ENCODE results near the gene FNDC1. TPM values are rescaled to one million over a fixed set of nuclear protein-coding genes. Genes with fewer than 3 reads are reported as not detected.

FNDC1 gene
- total RNA-seq, 1 donor from 2014 or later: not detected

GRCh38 chr6:159317430-159317829, 148.2 kb downstream of the FNDC1 start:
- Mint-ChIP-seq H3K27ac (no peak overlapping the region), H3K27me3 (ENCODE audit: insufficient read depth, low read depth) (peaks cover 2% of the 10 kb centered on the region), H3K9me3 (no peaks in the 10 kb centered on the region), H3K4me3 (no peak overlapping the region), H3K4me1 (no peaks in the 10 kb centered on the region), H3K36me3 (no peaks in the 10 kb centered on the region)
- Histone ChIP-seq H3K27me3 (no peaks in the 10 kb centered on the region), H3K4me3 (no peak overlapping the region), H3K4me1 (no peaks in the 10 kb centered on the region), H3K4me2 (no peak overlapping the region), H3K79me2 (ENCODE audit: low read depth) (no peaks in the 10 kb centered on the region), H3F3A (ENCODE audit: low read depth) (no peaks in the 10 kb centered on the region), H3K27ac (no peak overlapping the region), H4K20me1 (ENCODE audit: low read depth) (no peaks in the 10 kb centered on the region), H3K36me3 (no peaks in the 10 kb centered on the region), H3K9ac (no peak overlapping the region), H3K9me3 (ENCODE audit: low read depth) (no peaks in the 10 kb centered on the region), H2AFZ (replicated peaks) (no peak overlapping the region)
- TF ChIP-seq EZH2 (IDR thresholded peaks at IDR 0.05) (no peak), CTCF (IDR thresholded peaks at IDR 0.05) (no peak), EZH2phosphoT487 (IDR thresholded peaks at IDR 0.05) (no peak)
- no peak for DNase-seq (ENCODE audit: low spot score)

- H3K27ac Mint-ChIP-seq: no peak overlapping the region
- H3K4me1 Mint-ChIP-seq: peaks cover 6% of the 10 kb centered on the region
- Histone ChIP-seq H3K79me2 (ENCODE audit: low read depth) (no peaks in the 10 kb centered on the region), H2AFZ (replicated peaks) (no peak overlapping the region), H3K4me3 (no peak overlapping the region), H3K27ac (no peak overlapping the region), H3K9ac (no peak overlapping the region), H4K20me1 (ENCODE audit: low read depth) (no peaks in the 10 kb centered on the region), H3F3A (ENCODE audit: low read depth) (no peaks in the 10 kb centered on the region), H3K4me1 (no peaks in the 10 kb centered on the region), H3K4me2 (no peak overlapping the region), H3K9me3 (ENCODE audit: low read depth) (no peaks in the 10 kb centered on the region), H3K36me3 (no peaks in the 10 kb centered on the region), H3K27me3 (no peaks in the 10 kb centered on the region)
- H3K36me3 Mint-ChIP-seq: no peaks in the 10 kb centered on the region
- DNase-seq (ENCODE audit: low spot score): no peak
- H3K27me3 Mint-ChIP-seq (ENCODE audit: insufficient read depth, low read depth): no peaks in the 10 kb centered on the region
- H3K9me3 Mint-ChIP-seq: no peaks in the 10 kb centered on the region
- H3K4me3 Mint-ChIP-seq: no peak overlapping the region
- no peak for TF ChIP-seq EZH2 (IDR thresholded peaks at IDR 0.05)
- TF ChIP-seq CTCF (IDR thresholded peaks at IDR 0.05): no peak
- TF ChIP-seq EZH2phosphoT487 (IDR thresholded peaks at IDR 0.05): no peak
Measured at GRCh38 chr6:159321267-159321666, 152.1 kb downstream of the FNDC1 start.

Other genes starting within 250 kb of the FNDC1 start
- 3.6 and 3.9 TPM in 2 replicates for gene RSPH3, start 169.2 kb upstream of the FNDC1 start, total RNA-seq (ENCODE audit: low replicate concordance)
- not detected in 2 replicates for gene TAGAP, start 124.4 kb upstream of the FNDC1 start, total RNA-seq (ENCODE audit: low replicate concordance)

Data from neural progenitor cell (in vitro differentiated cells).